SU-DHL-6 (cell line): Measurements from ENCODE around the gene FAM114A2.

Experiments used
- EZH2phosphoT487 ChIP-seq: fragments of 200-600 bp; sonication (generic), shearing (Covaris generic); conservative IDR thresholded peaks from 2 replicates; pipeline ENCODE4 v1.6.1; 2018; ENCODE audit warnings: mild to moderate bottlenecking, antibody characterized with exemption, low read length, moderate library complexity, mixed read lengths
- TF ChIP-seq, protein P1 (sequence below): fragments of 200-600 bp; sonication (generic); IDR thresholded peaks from one replicate; pipeline ENCODE4 v1.5.1; 2017; ENCODE audit warnings: antibody characterized with exemption, mild to moderate bottlenecking, low read length, moderate library complexity; ENCODE audit not compliant: insufficient read depth, poor library complexity, severe bottlenecking

DNA sequence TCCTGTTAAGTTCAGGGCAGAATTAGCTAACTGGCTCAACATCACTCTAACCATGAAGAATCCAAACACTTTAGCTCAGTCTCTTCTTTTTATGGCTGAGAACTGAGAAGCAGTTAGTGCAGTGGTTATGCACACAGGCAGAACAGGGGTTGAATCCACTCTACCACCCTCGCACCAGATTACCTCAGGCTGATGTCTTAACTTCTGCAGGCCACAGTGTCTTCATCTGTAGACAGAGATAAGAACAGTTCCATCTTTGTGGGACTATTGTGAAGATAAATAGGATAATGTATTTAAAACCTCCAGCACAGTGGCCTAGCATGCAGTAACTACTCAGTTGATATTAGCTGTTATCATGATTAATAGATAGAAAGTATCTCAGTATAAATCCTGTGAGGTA is 54.8 kb downstream of the FAM114A2 start:
- TF ChIP-seq, protein P1, sequence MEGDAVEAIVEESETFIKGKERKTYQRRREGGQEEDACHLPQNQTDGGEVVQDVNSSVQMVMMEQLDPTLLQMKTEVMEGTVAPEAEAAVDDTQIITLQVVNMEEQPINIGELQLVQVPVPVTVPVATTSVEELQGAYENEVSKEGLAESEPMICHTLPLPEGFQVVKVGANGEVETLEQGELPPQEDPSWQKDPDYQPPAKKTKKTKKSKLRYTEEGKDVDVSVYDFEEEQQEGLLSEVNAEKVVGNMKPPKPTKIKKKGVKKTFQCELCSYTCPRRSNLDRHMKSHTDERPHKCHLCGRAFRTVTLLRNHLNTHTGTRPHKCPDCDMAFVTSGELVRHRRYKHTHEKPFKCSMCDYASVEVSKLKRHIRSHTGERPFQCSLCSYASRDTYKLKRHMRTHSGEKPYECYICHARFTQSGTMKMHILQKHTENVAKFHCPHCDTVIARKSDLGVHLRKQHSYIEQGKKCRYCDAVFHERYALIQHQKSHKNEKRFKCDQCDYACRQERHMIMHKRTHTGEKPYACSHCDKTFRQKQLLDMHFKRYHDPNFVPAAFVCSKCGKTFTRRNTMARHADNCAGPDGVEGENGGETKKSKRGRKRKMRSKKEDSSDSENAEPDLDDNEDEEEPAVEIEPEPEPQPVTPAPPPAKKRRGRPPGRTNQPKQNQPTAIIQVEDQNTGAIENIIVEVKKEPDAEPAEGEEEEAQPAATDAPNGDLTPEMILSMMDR: no peak
- no peak for TF ChIP-seq EZH2phosphoT487
